Aorta (tissue), 5 donors: Measurements from ENCODE around the gene THSD7B. TPM values are rescaled to one million over a fixed set of nuclear protein-coding genes. Genes with fewer than 3 reads are reported as not detected.

ENCODE experiments used
- ATAC-seq: fragments of 200-7000 bp; cut with Tn5 transposase; one replicate; pipeline ENCODE4 v1.9.1; 2022; ENCODE audit warnings: moderate library complexity; ENCODE audit not compliant: low FRiP score
- DNase-seq, 2 donors: peaks; one replicate each; pipeline ENCODE4 v3.0.0-alpha.2; 2020
- H3K27ac ChIP-seq, 2 donors: one replicate each; pipeline ENCODE4 v1.5.1; 2013; ENCODE audit warnings: low read length in 2 of 2, mild to moderate bottlenecking in 2 of 2, moderate library complexity in 2 of 2, control low read depth in 1 of 2, inconsistent platforms in 1 of 2, low read depth in 1 of 2
- H3K27me3 ChIP-seq, 2 donors: one replicate each; pipeline ENCODE4 v1.6.1; 2013; ENCODE audit warnings: control low read depth in 1 of 2, low read length in 1 of 2, mild to moderate bottlenecking in 1 of 2, moderate library complexity in 1 of 2; ENCODE audit not compliant: insufficient read depth in 2 of 2, control insufficient read depth in 1 of 2
- H3K36me3 ChIP-seq, 2 donors: one replicate each; pipeline ENCODE4 v1.6.1; 2013; ENCODE audit warnings: control low read depth in 1 of 2, low read length in 1 of 2, mild to moderate bottlenecking in 1 of 2; ENCODE audit not compliant: insufficient read depth in 2 of 2, control insufficient read depth in 1 of 2
- H3K4me1 ChIP-seq, 2 donors: one replicate each; pipeline ENCODE4 v1.6.1; 2013; ENCODE audit warnings: low read length in 2 of 2, control low read depth in 1 of 2, mild to moderate bottlenecking in 1 of 2, moderate library complexity in 1 of 2; ENCODE audit not compliant: insufficient read depth in 2 of 2, control insufficient read depth in 1 of 2
- H3K4me3 ChIP-seq, 2 donors: one replicate each; pipeline ENCODE4 v1.5.1; 2013; ENCODE audit warnings: low read length in 2 of 2, control low read depth in 1 of 2, mild to moderate bottlenecking in 1 of 2
- H3K9me3 ChIP-seq: one replicate; pipeline ENCODE4 v1.6.1; 2013; ENCODE audit warnings: mild to moderate bottlenecking, low read length; ENCODE audit not compliant: control insufficient read depth
- WGBS, 2 donors: extraction: QIAGEN DNeasy Blood & Tissue Kit; methylation state at CpG; one replicate each; pipeline ENCODE4 v1.1.7; 2013; 5-methylcytosine and 5-hydroxymethylcytosine counted together
- intact Hi-C, 2 donors: fragments of 100-400 bp; cut with DNase I; formaldehyde crosslinking; loops; one replicate each; pipeline versions ENCODE4 v1.14.2 to v1.15.0; 2022
- polyA plus RNA-seq, 2 donors: library from polyadenylated mRNA; stranded (reverse); fragments of 200-250 nt; gene quantifications; one replicate each; pipeline ENCODE4 v1.2.3, GENCODE V29; 2013
- total RNA-seq, 2 donors: library from RNA; stranded (reverse); fragmentation: NEBNext Ultra II Directional; extraction: Animal tissue kit (Norgen Biotek cat#: 25700); gene quantifications; one replicate each; pipeline ENCODE4 v1.2.1, GENCODE V29; 2021
- donor health status: healthy with polysubstance abuse.
- donor health status: Bipolar disorder and iron deficiency.
- donor health status: DM: no; HTN: no; CAD: no.
- donor health status: DM: no; HTN: no; CAD: no.
- donor health status: DM: yes; HTN: yes; CAD: no.

The THSD7B gene
- total and polyA plus RNA-seq, 4 donors = 0.25 to 5.1 (median 1.8) TPM

- Histone ChIP-seq H3K4me1 (no peaks in the 10 kb centered on the region), H3K9me3 (no peaks in the 10 kb centered on the region), H3K27ac (no peak overlapping the region), H3K36me3 (no peaks in the 10 kb centered on the region), H3K4me3 (no peak overlapping the region), H3K27me3 (no peaks in the 10 kb centered on the region)
- intact Hi-C loops = no loop called here
- DNase-seq = no peak
- no peak for ATAC-seq
Measured at GRCh38 chr2:137107904-137108303, 342.6 kb downstream of the THSD7B start.

GRCh38 chr2:137111896-137112295 is 346.6 kb downstream of the THSD7B start:
- Histone ChIP-seq H3K27ac (no peak overlapping the region), H3K27me3 (no peaks in the 10 kb centered on the region), H3K36me3 (no peaks in the 10 kb centered on the region), H3K4me1 (peaks cover 0 to 3% of the 10 kb centered on the region in 2 donors), H3K4me3 (no peak overlapping the region), H3K9me3 (no peaks in the 10 kb centered on the region)
- ATAC-seq (no peak), DNase-seq (no peak)
- 82% methylated on average over 5 of the region's 5 CpGs for WGBS, 2 donors
- intact Hi-C loops = no loop called here

GRCh38 chr2:137115081-137115794 is 349.9 kb downstream of the THSD7B start:
- Histone ChIP-seq H3K9me3 (no peaks in the 10 kb centered on the region), H3K27me3 (no peaks in the 10 kb centered on the region), H3K36me3 (no peaks in the 10 kb centered on the region), H3K27ac (no peak overlapping the region), H3K4me1 (peaks cover 0 to 6% of the 10 kb centered on the region in 2 donors), H3K4me3 (no peak overlapping the region)
- intact Hi-C loops = no loop called here
- ATAC-seq (no peak), DNase-seq (peak in 1 of 2 donors; percentile 64)
- 22 to 33% methylated on average over 10 of the region's 10 CpGs for WGBS, 2 donors

GRCh38 chr2:137115795-137116089 is 350.4 kb downstream of the THSD7B start:
- H3K36me3 ChIP-seq = no peaks in the 10 kb centered on the region
- no peak for DNase-seq
- no peak overlapping the region for H3K27ac ChIP-seq
- no peak overlapping the region for H3K4me3 ChIP-seq
- intact Hi-C loops = no loop called here
- no peak for ATAC-seq
- no peaks in the 10 kb centered on the region for H3K9me3 ChIP-seq
- no peaks in the 10 kb centered on the region for H3K27me3 ChIP-seq
- 95 to 96% methylated on average over 1 of the region's 1 CpG for WGBS, 2 donors
- H3K4me1 ChIP-seq = peaks cover 0 to 6% of the 10 kb centered on the region in 2 donors

GRCh38 chr2:137117385-137117784 is 352.0 kb downstream of the THSD7B start:
- no peak for ATAC-seq
- H3K36me3 ChIP-seq = no peaks in the 10 kb centered on the region
- H3K9me3 ChIP-seq = no peaks in the 10 kb centered on the region

GRCh38 chr2:137118140-137118539 is 352.8 kb downstream of the THSD7B start:
- no peaks in the 10 kb centered on the region for H3K27me3 ChIP-seq
- no peaks in the 10 kb centered on the region for H3K9me3 ChIP-seq
- H3K36me3 ChIP-seq = no peaks in the 10 kb centered on the region
- intact Hi-C loops = no loop called here
- H3K4me1 ChIP-seq = peaks cover 0 to 6% of the 10 kb centered on the region in 2 donors
- no peak for ATAC-seq
- H3K4me3 ChIP-seq = no peak overlapping the region
- H3K27ac ChIP-seq = no peak overlapping the region
- DNase-seq = no peak

More at GRCh38 chr2:137117385-137117784, 352.0 kb downstream of the THSD7B start:
- intact Hi-C loops = no loop called here
- H3K27me3 ChIP-seq = no peaks in the 10 kb centered on the region
- H3K27ac ChIP-seq = no peak overlapping the region
- no peak for DNase-seq
- H3K4me3 ChIP-seq = no peak overlapping the region
- H3K4me1 ChIP-seq = peaks cover 0 to 6% of the 10 kb centered on the region in 2 donors

- Histone ChIP-seq H3K36me3 (no peaks in the 10 kb centered on the region), H3K4me1 (no peaks in the 10 kb centered on the region), H3K4me3 (no peak overlapping the region), H3K27ac (no peak overlapping the region), H3K9me3 (no peaks in the 10 kb centered on the region), H3K27me3 (no peaks in the 10 kb centered on the region)
- no peak for DNase-seq
- no peak for ATAC-seq
- 23 to 46% methylated on average over 1 of the region's 1 CpG for WGBS, 2 donors
- intact Hi-C loops = no loop called here
Measured at GRCh38 chr2:137123226-137123625, 357.9 kb downstream of the THSD7B start.

- WGBS, 2 donors = 71 to 77% methylated on average over 3 of the region's 3 CpGs
- ATAC-seq = no peak
- DNase-seq = no peak
- Histone ChIP-seq H3K4me3 (no peak overlapping the region), H3K27ac (no peak overlapping the region), H3K9me3 (no peaks in the 10 kb centered on the region), H3K36me3 (no peaks in the 10 kb centered on the region), H3K27me3 (no peaks in the 10 kb centered on the region), H3K4me1 (no peaks in the 10 kb centered on the region)
- intact Hi-C loops = no loop called here
Measured at GRCh38 chr2:137133225-137133624, 367.9 kb downstream of the THSD7B start.

GRCh38 chr2:137138263-137138662 is 372.9 kb downstream of the THSD7B start:
- Histone ChIP-seq H3K4me1 (no peaks in the 10 kb centered on the region), H3K27ac (no peak overlapping the region), H3K36me3 (no peaks in the 10 kb centered on the region), H3K4me3 (no peak overlapping the region), H3K27me3 (no peaks in the 10 kb centered on the region), H3K9me3 (no peaks in the 10 kb centered on the region)
- DNase-seq (no peak), ATAC-seq (no peak)
- intact Hi-C loops = no loop called here
